HCT116 (cell line): ENCODE data around the gene PCDH9. TPM values are rescaled to one million over a fixed set of nuclear protein-coding genes. Genes with fewer than 3 reads are reported as not detected.

ENCODE experiments used
- ATAC-seq: fragments of 200-7000 bp; cut with Tn5 transposase; 2 replicates; pipeline ENCODE4 v1.9.1; 2020; ENCODE audit warnings: mild to moderate bottlenecking, moderate library complexity
- BruUV-seq: library from RNA; stranded (reverse); fragments of 400-500 nt; replicated peaks from 2 replicates; lab custom pipeline; 2021; lab: Mats Ljungman, UMichigan
- CTCF ChIA-PET: fragments of 300-600 bp; sonication (Branson Sonifier 250); formaldehyde crosslinking; loops from one replicate; lab custom pipeline; 2021; ENCODE audit warnings: antibody characterized with exemption; lab: Charles Lee
- POLR2A ChIA-PET: fragments of 300-600, 350-600 bp; sonication (Branson Sonifier 250); formaldehyde crosslinking; loops from one replicate; lab custom pipeline; 2021; ENCODE audit warnings: antibody characterized with exemption; lab: Charles Lee
- RAD21 ChIA-PET, 2 experiments: fragments of 300-600 bp; sonication (Branson Sonifier 250); formaldehyde crosslinking; loops; one replicate each; lab custom pipeline; 2023; ENCODE audit warnings: low total read pairs in 2 of 2; ENCODE audit not compliant: uncharacterized antibody in 2 of 2, unreplicated experiment in 2 of 2, low non-redundant PET in 1 of 2; lab: Charles Lee
- DNase-seq: peaks from one replicate; pipeline ENCODE4 v3.0.0-alpha.2; 2010; ENCODE audit warnings: low read depth, low spot score
- H2AFZ ChIP-seq: fragments of 200-600 bp; shearing (Covaris generic), sonication (generic); 2 replicates; pipeline ENCODE4 v1.6.1; 2017; ENCODE audit warnings: low read depth, mixed run types, mixed read lengths, antibody characterized with exemption, low read length; ENCODE audit not compliant: poor library complexity, severe bottlenecking
- H3K27ac ChIP-seq: 2 replicates; pipeline ENCODE4 v1.5.1; 2012; ENCODE audit warnings: low read depth, low read length
- H3K27me3 ChIP-seq: fragments of 200-600 bp; sonication (generic); 2 replicates; pipeline ENCODE4 v1.6.1; 2016; ENCODE audit warnings: mixed run types, low read length, mixed read lengths; ENCODE audit not compliant: insufficient read depth
- H3K36me3 ChIP-seq, 2 experiments: fragments of 200-500 bp in 1 of 2; fragments of 200-600 bp in 1 of 2; sonication (Bioruptor generic) in 1 of 2; sonication (generic) in 1 of 2; 2 replicates each; pipeline versions ENCODE4 v1.5.1 to v1.6.1; 2014 to 2016; ENCODE audit warnings: low read length in 2 of 2, inconsistent platforms in 1 of 2, mixed read lengths in 1 of 2, mixed run types in 1 of 2; ENCODE audit not compliant: insufficient read depth in 2 of 2, control insufficient read depth in 1 of 2
- H3K4me1 ChIP-seq, 2 experiments: fragments of 200-600 bp in 1 of 2; sonication (generic) in 1 of 2; 2 replicates each; pipeline versions ENCODE4 v1.5.1 to v1.6.1; 2012 to 2017; ENCODE audit warnings: low read length in 2 of 2, inconsistent platforms in 1 of 2, mild to moderate bottlenecking in 1 of 2, mixed read lengths in 1 of 2, mixed run types in 1 of 2, moderate library complexity in 1 of 2; ENCODE audit not compliant: insufficient read depth in 2 of 2, control insufficient read depth in 1 of 2
- H3K4me2 ChIP-seq: fragments of 200-600 bp; sonication (generic); 2 replicates; pipeline ENCODE4 v1.6.1; 2017; ENCODE audit warnings: mixed run types, low read length, mixed read lengths
- H3K4me3 ChIP-seq, 2 experiments: fragments of 200-600 bp in 1 of 2; sonication (generic) in 1 of 2; replicated peaks in 1 of 2; 2 replicates each; pipeline ENCODE4 v1.5.1; 2011 to 2016; ENCODE audit warnings: low read length in 2 of 2, control low read depth in 1 of 2, low read depth in 1 of 2, mild to moderate bottlenecking in 1 of 2, mixed read lengths in 1 of 2, mixed run types in 1 of 2
- H3K79me2 ChIP-seq: fragments of 200-600 bp; sonication (generic); 2 replicates; pipeline ENCODE4 v1.6.1; 2017; ENCODE audit warnings: mild to moderate bottlenecking, mixed run types, low read length, moderate library complexity, mixed read lengths; ENCODE audit not compliant: insufficient read depth
- H3K9ac ChIP-seq: fragments of 200-600 bp; sonication (generic); 2 replicates; pipeline ENCODE4 v1.6.1; 2016; ENCODE audit warnings: low read length, mixed read lengths
- H3K9me2 ChIP-seq: fragments of 200-600 bp; sonication (generic), shearing (Covaris generic); 2 replicates; pipeline ENCODE4 v1.6.1; 2017; ENCODE audit warnings: mixed run types, mild to moderate bottlenecking, moderate library complexity; ENCODE audit not compliant: insufficient read depth
- H3K9me3 ChIP-seq, 2 experiments: fragments of 200-500 bp in 1 of 2; fragments of 200-600 bp in 1 of 2; sonication (Bioruptor generic) in 1 of 2; sonication (generic) in 1 of 2; 2 replicates each; pipeline ENCODE4 v1.6.1; 2014 to 2017; ENCODE audit warnings: low read length in 2 of 2, mixed read lengths in 2 of 2, inconsistent platforms in 1 of 2, low read depth in 1 of 2, mild to moderate bottlenecking in 1 of 2, mixed run types in 1 of 2, moderate library complexity in 1 of 2; ENCODE audit not compliant: control insufficient read depth in 1 of 2, insufficient read depth in 1 of 2
- H4K20me1 ChIP-seq: fragments of 200-600 bp; sonication (generic), shearing (Covaris generic); 2 replicates; pipeline ENCODE4 v1.6.1; 2017; ENCODE audit warnings: mixed run types, mild to moderate bottlenecking, moderate library complexity; ENCODE audit not compliant: insufficient read depth
- CBX3 ChIP-seq: IDR thresholded peaks from 2 replicates; pipeline ENCODE4 v1.6.1; 2012; ENCODE audit warnings: low read depth
- EGR1 ChIP-seq: IDR thresholded peaks from 2 replicates; pipeline ENCODE4 v1.6.1; 2012; ENCODE audit warnings: low read depth
- FOSL1 ChIP-seq: IDR thresholded peaks from 2 replicates; pipeline ENCODE4 v1.6.1; 2012; ENCODE audit warnings: low read depth
- POLR2A ChIP-seq: IDR thresholded peaks from 2 replicates; pipeline ENCODE4 v1.7.0; 2011; ENCODE audit warnings: borderline replicate concordance; ENCODE audit not compliant: insufficient read depth, insufficient read length; ENCODE audit errors: extremely low read depth
- POLR2AphosphoS5 ChIP-seq: IDR thresholded peaks from 2 replicates; pipeline ENCODE4 v1.6.1; 2011; ENCODE audit warnings: mild to moderate bottlenecking, low read depth, low read length, moderate library complexity
- SIN3A ChIP-seq: IDR thresholded peaks from 2 replicates; pipeline ENCODE4 v1.6.1; 2012; ENCODE audit warnings: low read depth
- SP1 ChIP-seq: IDR thresholded peaks from 2 replicates; pipeline ENCODE4 v1.6.1; 2012; ENCODE audit warnings: low read depth
- SRF ChIP-seq: IDR thresholded peaks from 2 replicates; pipeline ENCODE4 v1.6.1; 2012; ENCODE audit warnings: low read depth
- ZNF274 ChIP-seq: fragments of 200-500 bp; sonication (Bioruptor generic); IDR thresholded peaks from 2 replicates; pipeline ENCODE4 v1.6.1; 2014; ENCODE audit warnings: mild to moderate bottlenecking, low read depth, low read length, inconsistent platforms
- intact Hi-C: fragments of 100-400 bp; cut with micrococcal nuclease; formaldehyde crosslinking; loops from 2 replicates; pipeline ENCODE4 v1.10.0; 2022
- total RNA-seq: library from RNA; stranded (reverse); gene quantifications from one replicate; pipeline ENCODE4 v1.2.1, GENCODE V29; 2021; ENCODE audit not compliant: unreplicated experiment
- TF ChIP-seq, protein P1 (sequence below): IDR thresholded peaks from 2 replicates; pipeline ENCODE4 v1.6.1; 2012; ENCODE audit warnings: low read depth
- TF ChIP-seq, protein P2 (sequence below), 3 experiments: fragments of 200-600 bp in 1 of 3; sonication (generic) in 1 of 3; IDR thresholded peaks in 2 of 3; conservative IDR thresholded peaks in 1 of 3; 2 replicates each; pipeline ENCODE4 v1.5.1; 2012 to 2017; ENCODE audit warnings: low read depth in 2 of 3, low read length in 2 of 3, antibody characterized with exemption in 1 of 3, borderline replicate concordance in 1 of 3, control low read depth in 1 of 3, mild to moderate bottlenecking in 1 of 3, mixed read lengths in 1 of 3, mixed run types in 1 of 3, moderate library complexity in 1 of 3; ENCODE audit not compliant: insufficient read depth in 1 of 3

PCDH9 gene
- total RNA-seq, 1 experiment from 2014 or later: 0.02 TPM

DNA sequence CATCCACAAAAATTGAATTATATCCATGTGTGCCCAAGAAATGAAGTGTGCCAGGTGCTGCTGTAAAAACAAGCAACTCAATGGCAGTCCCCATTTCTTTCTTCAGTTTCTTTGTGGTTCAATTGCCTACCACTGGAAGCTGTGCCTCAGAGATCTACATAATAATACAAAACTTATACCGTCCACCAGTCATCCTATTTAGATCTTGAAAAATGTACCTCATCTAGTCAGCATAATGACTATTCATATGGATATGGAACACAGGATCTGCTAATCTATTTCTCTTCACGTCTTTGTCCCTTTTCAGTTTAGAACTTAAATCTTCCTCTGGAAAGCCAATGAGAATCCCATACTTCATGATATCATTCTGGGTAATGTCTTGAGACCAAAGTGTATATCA lies 648.5 kb downstream of the PCDH9 start:
- intact Hi-C loops: no loop called here

More for the DNA sequence above, 648.5 kb downstream of the PCDH9 start:
- Histone ChIP-seq H3K4me3 (no peak overlapping the region), H3K4me2 (no peak overlapping the region), H3K27me3 (no peaks in the 10 kb centered on the region), H2AFZ (no peak overlapping the region), H3K36me3 (no peaks in the 10 kb centered on the region), H3K9me3 (no peaks in the 10 kb centered on the region), H3K27ac (no peak overlapping the region), H3K9ac (no peak overlapping the region), H3K79me2 (no peaks in the 10 kb centered on the region), H3K9me2 (no peaks in the 10 kb centered on the region), H3K4me1 (no peaks in the 10 kb centered on the region), H4K20me1 (no peaks in the 10 kb centered on the region)
- DNase-seq: no peak
- ChIA-PET POLR2A (no interaction called here), CTCF (no interaction called here)
- BruUV-seq: no TSS peak
- no peak for ATAC-seq
- TF ChIP-seq POLR2A (no peak), POLR2AphosphoS5 (no peak), CBX3 (no peak), SRF (no peak), ZNF274 (no peak), SIN3A (no peak), FOSL1 (no peak), EGR1 (no peak), SP1 (no peak)
- TF ChIP-seq, protein P1, sequence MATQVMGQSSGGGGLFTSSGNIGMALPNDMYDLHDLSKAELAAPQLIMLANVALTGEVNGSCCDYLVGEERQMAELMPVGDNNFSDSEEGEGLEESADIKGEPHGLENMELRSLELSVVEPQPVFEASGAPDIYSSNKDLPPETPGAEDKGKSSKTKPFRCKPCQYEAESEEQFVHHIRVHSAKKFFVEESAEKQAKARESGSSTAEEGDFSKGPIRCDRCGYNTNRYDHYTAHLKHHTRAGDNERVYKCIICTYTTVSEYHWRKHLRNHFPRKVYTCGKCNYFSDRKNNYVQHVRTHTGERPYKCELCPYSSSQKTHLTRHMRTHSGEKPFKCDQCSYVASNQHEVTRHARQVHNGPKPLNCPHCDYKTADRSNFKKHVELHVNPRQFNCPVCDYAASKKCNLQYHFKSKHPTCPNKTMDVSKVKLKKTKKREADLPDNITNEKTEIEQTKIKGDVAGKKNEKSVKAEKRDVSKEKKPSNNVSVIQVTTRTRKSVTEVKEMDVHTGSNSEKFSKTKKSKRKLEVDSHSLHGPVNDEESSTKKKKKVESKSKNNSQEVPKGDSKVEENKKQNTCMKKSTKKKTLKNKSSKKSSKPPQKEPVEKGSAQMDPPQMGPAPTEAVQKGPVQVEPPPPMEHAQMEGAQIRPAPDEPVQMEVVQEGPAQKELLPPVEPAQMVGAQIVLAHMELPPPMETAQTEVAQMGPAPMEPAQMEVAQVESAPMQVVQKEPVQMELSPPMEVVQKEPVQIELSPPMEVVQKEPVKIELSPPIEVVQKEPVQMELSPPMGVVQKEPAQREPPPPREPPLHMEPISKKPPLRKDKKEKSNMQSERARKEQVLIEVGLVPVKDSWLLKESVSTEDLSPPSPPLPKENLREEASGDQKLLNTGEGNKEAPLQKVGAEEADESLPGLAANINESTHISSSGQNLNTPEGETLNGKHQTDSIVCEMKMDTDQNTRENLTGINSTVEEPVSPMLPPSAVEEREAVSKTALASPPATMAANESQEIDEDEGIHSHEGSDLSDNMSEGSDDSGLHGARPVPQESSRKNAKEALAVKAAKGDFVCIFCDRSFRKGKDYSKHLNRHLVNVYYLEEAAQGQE: no peak
- TF ChIP-seq, protein P2, sequence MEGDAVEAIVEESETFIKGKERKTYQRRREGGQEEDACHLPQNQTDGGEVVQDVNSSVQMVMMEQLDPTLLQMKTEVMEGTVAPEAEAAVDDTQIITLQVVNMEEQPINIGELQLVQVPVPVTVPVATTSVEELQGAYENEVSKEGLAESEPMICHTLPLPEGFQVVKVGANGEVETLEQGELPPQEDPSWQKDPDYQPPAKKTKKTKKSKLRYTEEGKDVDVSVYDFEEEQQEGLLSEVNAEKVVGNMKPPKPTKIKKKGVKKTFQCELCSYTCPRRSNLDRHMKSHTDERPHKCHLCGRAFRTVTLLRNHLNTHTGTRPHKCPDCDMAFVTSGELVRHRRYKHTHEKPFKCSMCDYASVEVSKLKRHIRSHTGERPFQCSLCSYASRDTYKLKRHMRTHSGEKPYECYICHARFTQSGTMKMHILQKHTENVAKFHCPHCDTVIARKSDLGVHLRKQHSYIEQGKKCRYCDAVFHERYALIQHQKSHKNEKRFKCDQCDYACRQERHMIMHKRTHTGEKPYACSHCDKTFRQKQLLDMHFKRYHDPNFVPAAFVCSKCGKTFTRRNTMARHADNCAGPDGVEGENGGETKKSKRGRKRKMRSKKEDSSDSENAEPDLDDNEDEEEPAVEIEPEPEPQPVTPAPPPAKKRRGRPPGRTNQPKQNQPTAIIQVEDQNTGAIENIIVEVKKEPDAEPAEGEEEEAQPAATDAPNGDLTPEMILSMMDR (IDR thresholded peaks at IDR 0.05 in 2 of 3, conservative IDR thresholded peaks at IDR 0.05 in 1 of 3; ENCODE audit: borderline replicate concordance in 1 of 3, insufficient read depth in 1 of 3, low read depth in 2 of 3, low read length in 2 of 3): no peak
- TF ChIP-seq, all 23 proteins: peak for 0
- RAD21 ChIA-PET: no interaction called here
